CD4-positive, alpha-beta T cell treated with Interleukin-6 for 4 hours (primary cell): ENCODE measurements around the gene MYH6.
"Not testable (repeated sequence)": the region's sequence is repeated elsewhere in the genome, so short reads cannot be mapped to it uniquely, and the experiment has no call there.

ENCODE experiments used
- DNase-seq: peaks from one replicate; pipeline ENCODE4 v3.0.0-alpha.2; 2020; ENCODE audit warnings: mixed read lengths

The MYH6 gene

DNA sequence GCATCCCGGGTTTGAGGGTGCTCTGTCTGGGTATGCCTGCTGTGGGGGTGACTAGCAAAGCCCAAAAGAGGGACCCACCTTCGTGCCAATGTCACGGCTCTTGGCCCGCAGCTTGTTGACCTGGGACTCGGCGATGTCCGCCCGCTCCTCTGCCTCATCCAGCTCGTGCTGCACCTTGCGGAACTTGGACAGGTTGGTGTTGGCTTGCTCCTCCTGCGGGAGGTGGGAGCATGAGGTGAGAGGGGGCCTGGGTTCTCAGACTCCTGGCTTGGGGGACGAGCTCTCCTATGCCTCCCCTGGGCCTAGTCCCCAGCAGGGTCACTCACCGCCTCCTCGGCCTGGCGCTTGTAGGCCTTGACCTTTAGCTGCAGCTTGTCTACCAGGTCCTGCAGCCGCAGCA lies 5.6 kb upstream of the MYH6 start:
- no peak for DNase-seq

DNA sequence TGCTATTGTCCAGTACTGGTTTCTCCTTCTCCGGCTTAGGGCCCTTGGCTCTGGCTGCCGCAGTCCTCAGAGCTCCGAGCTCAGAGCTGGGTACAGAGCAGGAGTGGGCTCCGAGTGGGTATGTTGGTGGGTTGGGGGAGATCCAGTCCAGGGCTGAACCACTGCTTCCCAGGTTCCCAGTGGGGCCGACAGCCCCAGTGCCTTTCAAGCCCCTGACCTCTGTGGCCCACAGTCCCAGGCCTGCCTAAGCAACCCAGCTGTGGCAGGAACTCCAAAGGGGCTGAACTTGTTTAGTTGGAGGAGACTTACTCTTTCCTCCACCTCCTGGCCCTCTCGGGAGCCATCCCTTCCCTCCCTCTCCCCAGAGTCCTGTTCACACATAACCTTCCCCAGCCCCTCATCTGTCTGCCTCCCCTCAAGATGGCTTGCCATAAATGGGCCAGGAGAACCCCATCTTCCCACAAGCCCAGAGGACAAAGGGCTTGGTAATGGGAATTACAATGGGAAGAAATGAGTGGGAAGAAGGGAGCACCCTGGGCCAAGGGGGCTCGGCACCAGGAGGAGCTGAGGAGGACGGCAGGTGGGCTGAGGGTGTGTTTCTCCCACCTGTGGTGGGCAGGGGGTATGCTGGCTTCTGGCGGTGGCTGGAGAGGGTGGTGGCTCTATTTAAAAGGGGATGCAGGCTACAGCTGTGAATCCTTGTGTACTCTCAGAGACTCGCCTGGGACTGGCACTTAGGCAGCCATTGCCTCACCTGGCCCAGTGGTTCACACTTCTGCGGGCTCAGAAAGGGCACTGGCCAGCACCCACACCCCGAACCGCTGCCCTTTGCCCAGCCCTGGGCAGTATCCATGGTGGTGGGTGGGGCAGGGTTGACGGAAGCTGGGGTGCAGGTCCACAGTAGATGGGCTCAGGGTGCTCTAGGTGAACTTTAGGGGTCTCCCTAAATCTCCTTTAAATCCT lies 3.8 kb upstream of the MYH6 start:
- no peak for DNase-seq

DNA sequence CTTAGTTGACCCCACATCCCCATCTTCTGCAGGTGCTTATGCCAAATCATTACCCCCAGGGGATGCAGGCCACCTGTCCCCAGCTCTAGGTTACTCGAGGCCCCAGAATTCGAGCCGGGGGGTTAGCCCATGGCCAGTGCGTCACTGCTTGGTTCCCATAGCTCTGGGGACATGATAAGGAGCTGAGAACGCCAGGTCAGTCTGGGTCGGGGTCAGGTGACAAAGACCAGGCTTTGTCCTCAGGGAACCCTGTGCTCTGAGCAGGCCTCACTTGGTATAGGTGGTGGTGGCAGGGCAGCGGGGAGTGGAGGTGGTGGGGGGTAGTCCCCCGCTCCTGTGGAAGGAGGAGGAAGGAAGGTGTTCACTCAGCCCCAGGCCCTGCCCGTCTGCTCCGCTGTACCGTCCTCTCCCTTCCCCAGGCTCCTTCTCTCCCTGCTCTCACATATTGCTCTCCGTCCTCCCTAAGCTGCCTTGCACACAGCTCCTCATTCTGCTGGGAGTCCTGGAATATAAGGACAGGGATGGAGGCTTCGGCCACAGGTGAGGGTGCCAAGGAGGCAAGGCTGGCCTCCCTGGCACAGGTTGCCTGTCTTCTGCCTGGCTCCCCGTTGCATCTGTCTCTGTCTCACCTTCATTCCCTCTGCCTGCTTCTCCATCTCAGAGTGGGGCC lies 2.0 kb upstream of the MYH6 start:
- no peak for DNase-seq

DNA sequence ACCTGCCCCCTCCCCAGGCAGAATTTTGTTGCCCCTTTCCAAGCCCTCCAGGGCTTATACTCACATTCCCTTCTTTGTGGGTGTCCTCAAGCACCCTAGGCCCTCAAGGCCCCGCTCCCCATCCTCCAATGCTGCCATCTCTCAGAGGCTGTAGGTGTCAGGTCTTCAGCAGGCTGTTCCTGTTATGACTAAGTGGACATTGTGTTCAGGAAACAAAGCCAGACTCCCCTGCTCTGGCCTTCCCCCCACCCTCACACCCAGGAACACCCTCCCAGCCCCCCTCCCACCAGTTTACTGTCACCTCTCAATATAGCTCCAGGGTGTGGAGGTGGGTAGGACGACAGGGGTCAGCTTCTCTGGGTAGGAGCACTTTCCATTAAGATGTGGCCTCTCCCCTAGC lies 1.4 kb upstream of the MYH6 start:
- no peak for DNase-seq

DNA sequence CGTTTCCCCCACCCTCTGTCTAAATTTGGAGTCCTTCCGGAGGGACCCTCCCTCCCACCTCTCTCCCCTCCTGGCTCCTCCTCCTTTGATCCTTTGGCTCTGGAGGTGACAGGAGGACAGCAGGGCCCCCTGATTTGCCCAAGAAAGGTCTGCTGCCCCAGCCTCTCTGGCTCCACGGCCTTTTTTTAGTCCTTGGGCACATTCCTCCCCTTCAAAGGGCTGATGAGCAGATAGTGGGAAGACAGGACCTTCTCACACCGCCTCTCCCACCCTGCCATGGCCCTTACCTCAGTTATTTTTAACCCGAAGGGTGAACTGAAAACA lies 196 bp upstream of the MYH6 start:
- DNase-seq = no peak

DNA sequence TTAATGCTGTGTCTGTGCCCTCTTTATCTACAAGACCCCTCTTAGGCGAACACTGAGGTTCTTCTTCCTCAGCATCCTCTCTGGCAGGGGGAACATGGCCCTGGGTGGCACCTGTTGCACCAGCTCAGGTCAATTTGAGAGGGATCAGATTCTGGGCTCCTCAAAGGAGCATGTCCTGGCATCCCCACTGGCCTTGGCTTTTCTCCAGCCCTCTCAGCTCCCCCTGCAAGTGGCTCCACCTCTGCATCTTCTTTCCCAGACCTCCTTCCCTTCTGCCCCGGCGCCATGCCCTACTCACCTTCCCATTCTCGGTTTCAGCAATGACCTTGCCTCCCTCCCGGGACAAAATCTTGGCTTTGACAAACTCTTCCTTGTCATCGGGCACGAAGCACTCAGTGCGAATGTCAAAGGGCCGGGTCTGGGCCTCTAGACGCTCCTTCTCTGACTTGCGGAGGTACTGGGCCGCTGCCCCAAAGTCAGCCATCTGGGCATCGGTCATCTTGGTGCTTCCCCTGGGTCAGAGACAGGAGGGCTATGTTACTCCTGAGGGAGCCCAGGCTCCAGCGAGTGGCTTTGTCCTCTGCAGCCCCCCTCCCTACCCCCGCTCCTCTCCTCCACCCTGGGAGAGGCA lies 1.2 kb downstream of the MYH6 start:
- no peak for DNase-seq

DNA sequence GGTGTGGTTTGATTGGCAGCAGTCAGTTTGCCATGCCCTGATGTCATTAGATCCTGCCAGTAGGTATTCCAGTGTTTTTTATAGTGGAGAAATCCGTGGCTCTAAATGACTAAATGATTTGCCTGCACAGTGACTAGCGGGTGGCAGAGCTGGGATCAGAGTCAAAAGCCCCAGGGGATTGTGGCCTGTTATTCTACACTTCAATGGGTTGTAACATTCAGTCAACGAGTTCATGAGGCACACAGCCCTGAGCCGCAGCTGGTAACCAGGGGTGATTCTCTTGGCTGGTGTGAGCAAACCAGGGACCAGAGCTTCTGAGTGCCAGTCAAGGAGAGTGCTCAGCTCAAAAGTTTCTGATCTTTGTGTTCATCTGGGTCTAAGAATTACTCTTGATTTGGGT lies 1.8 kb downstream of the MYH6 start:
- DNase-seq = no peak

DNA sequence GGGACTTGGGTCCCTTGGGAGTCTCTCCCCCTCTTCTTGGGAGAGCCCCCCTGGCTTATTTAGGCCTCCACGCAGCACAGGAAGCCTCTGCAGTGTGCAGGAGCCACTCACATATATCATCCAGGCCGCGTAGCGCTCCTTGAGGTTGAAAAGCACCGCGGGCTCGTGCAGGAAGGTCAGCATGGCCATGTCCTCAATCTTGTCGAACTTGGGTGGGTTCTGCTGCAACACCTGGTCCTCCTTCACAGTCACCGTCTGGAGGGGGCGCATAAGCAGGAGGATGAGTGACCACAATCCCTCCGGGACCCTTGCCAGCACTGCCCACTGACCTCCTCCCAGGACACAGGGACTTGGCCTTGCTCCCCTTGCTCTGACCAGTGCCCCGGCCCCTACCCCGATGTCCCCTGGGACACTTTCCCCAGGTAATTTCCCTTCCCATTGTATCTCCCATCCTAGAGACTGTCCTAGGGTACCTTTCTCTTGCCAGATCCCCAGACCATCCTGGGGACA lies 2.5 kb downstream of the MYH6 start:
- no peak for DNase-seq

DNA sequence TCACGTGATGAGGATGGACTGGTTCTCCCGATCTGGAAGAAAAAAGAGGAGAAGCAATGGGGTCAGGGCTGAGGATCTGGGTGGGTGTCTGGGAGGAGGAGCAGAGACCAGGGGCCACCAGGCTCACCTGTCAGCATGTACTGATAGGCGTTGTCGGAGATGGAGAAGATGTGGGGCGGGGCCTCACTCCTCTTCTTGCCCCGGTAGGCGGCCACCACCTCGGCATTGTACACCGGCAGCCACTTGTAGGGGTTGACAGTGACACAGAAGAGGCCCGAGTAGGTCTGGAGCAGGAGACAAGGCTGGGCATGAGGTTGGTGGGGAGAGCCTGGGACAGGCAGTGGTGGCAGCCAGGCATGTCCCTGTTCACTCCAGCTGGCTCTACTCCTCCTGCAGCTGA lies 3.0 kb downstream of the MYH6 start:
- no peak for DNase-seq

DNA sequence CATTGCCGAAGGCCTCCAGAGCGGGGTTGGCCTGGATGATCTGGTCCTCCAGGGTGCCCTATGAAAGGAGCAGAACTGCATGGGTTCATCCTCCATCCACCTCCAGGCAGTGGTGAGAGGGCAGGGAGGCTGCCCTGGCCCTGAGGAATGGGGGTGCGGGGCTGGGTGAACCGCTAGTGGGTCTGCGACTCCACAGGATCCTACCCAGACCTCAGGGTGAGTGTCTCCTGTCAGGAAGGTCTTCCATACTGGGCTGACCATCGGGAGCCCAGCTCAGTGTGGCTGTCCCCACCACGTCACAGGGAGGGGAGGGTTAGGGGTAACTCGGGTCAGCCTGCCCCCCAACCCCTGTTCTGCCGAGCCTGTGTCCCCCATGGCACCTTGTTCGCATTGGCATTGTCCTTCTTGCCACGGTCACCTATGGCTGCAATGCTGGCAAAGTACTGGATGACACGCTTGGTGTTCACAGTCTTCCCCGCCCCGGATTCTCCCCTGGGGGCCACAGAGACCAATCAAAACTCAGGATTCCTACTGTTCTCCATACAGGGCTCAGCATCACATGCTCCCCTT lies 3.7 kb downstream of the MYH6 start:
- DNase-seq = no peak

DNA sequence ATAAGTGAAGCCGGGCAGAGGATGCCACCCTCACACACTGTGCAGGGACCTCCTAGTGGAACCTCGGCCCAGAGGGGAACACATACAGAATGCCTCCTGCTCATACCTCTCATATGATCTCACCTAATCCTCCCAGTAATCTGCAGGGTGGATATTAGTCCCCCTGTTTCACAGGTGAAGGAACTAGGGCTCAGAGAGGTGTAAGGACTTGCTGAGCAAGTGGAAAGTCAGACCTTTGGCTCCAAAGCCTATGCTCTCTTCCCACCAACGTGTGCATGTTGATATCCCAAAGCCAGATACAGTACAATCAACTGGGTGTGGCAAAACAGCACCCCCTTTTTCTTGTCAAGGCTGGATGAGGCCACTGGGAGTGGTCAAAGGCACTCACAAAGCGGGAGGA lies 4.2 kb downstream of the MYH6 start:
- DNase-seq = no peak

DNA sequence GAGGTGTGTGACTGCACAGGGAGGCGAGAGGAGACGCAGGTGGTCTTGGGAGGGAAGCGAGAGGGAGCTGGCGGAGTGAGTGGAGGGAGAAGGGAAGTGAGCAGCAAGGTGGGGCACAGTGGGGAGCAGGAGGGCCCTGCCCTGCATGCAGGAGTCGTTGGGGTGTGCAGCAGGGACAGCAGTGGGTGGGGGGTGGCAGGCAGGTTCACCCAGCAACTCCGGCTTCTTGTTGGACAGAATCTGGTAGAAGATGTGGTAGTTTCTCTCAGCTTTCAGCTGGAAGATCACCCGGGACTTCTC lies 5.0 kb downstream of the MYH6 start:
- no peak for DNase-seq

DNA sequence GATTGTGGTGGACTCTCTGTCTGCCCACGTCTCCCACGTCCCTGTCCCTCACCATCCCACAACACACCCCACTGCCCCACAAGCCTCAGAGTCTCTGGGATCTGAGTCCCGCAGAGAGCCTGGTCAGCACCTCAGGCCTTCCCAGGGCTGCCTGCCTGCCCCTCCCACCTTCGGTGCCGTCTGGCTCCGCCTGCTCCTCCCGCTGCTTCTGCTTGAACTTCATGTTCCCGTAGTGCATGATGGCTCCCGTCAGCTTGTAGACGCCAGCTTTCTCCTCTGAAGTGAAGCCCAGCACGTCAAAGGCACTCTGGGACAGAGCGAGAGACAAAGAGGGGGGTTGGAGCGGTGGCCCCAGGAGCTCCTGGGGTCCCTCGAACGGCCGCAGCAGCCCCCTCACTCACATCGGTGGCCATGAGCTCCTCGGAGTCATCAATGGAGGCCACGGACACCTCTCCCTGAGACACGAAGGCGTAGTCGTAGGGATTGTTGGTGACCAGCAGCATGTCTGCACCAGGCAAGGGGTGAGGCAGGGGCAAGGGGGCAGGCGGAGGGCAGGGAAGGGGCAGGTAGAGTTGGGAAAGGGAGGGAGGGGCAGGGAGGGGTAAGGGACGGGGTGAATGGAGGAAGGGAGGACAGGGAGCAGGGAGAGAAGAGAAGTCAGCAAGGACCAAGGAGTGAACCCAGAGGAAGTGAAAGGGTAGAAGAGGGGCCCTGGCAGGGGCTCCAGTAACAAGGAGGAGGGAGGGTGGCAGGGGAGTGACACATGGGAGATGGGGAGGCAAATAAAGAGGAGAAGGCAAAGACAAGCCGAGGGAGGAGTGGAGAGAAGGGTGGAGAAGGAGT lies 5.6 kb downstream of the MYH6 start:
- DNase-seq = no peak

DNA sequence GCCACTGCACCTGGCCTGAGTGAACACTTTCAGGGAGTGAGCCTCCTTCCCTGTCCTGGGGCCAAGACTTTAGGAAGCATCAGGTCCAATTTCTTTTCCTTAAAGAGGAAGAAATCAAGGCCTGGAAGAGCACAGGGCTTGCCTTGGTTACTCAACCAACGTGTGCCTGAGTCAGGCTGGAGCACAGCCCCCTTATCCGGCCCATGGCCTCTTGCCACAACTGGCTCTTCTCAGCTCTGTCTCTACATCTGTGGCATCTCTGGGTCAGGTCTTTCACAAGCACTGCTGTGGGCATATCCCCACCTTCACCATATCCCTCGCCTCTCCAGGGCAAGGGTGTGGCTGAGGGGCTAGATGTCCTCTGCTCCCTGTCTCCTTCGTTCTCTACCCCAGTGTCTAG lies 6.8 kb downstream of the MYH6 start:
- DNase-seq = no peak

DNA sequence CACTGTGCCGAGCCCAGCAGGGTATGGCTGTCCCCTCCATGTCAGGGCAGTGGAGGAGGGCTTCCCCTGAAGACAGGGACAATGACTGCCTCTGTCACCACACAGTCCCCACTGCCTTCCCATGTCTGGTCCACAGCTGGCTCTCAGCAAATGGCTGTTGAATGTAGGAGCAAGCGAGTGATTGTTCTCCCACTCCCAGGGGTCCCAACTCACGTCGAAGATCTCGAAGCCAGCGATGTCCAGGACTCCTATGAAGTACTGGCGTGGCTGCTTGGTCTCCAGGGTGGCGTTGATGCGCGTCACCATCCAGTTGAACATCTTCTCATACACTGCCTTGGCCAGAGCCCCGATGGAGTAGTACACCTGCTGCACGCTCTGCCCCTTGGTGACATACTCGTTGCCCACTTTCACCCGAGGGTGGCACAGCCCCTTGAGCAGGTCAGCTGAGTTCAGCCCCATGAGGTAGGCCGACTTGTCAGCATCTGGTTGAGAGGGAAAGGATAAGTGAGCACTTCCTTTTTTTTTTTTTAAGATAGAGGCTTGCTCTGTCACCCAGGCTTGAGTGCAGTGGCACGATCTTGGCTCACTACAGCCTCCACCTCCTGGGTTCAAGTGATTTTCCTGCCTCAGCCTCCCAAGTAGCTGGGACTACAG lies 7.5 kb downstream of the MYH6 start:
- not testable (repeated sequence) for DNase-seq

DNA sequence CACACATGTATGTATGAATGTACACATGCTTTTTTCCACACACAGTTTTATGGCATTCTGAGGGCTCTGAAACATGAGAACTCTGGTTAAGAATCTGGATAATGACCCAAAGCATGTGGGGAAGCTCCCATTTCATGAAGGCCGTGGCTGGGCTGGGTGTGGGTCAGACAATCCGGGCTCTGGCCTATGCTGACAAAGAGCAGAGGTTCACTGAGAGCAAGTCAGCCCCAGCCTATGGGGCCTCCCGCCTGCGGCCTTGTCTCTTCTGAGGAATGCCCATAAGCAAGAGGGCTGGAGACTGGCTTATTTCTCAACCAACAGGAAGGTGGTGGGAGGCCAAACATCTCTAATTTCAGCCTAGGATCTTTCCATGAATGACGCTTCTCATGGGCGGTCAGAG lies 8.5 kb downstream of the MYH6 start:
- no peak for DNase-seq

DNA sequence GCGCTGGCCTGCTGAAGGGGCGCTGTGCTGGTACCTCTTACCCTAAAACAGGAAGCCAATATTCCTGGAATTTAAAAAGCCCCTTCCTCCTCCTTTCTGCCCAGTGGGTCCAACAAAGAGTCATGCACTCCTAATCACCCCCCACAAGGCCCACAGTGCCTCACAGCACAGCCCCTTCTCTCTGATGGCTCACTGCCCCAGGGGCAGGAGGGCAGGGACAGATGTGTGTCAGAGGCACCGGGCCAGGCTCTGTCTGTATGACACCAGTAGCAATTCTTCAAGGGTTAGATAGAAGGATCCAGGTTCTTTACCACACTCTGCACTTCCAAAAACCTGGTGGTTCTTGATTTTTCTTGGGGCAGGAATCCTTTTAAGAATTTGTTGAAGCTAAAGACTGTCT lies 8.9 kb downstream of the MYH6 start:
- no peak for DNase-seq

DNA sequence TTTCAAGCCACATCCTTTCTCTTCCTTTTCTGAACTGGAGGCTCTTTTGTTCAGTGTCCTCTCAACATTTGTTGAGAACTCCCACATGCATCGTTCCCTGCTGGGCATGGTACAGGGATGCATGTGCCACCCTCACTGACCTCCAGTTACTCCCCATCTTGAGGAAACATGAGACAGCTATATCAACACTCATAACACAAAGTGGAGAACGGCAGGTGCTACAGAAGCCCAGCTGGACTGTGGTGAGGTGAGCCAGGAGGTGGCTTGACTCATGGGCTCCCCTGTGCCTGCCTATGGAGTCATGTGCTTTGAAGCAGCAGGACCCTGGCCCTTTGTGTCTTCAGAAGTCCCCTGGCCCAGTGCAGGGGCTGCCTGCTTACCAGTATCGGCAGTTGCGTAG lies 9.7 kb downstream of the MYH6 start:
- DNase-seq = no peak

DNA sequence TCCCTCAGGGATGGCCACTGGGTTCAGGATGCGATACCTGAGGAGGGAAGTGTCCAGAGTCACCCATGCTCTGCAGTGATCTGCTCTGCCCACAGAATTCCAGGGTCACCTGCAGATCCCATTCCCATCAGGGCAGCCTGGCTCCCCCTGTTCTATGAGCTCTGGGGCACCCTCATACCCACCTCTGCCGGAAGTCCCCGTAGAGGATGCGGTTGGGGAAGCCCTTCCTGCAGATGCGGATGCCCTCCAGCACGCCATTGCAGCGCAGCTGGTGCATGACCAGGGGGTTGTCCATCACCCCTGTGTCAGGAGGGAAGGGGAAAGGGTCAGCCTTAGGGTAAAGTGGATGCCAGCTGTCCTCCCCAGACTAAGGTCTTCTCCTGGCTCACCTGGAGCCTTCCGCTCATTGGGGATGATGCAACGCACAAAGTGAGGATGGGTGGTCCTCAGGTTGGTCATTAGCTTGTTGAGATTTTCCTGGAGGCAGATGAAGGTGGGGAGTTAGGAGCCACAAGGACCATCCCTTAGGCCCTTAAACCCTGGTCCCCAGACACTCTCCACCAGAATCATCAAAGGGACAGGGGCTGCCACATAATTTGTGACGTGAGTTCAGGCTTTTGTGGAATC lies 11.2 kb downstream of the MYH6 start:
- no peak for DNase-seq

DNA sequence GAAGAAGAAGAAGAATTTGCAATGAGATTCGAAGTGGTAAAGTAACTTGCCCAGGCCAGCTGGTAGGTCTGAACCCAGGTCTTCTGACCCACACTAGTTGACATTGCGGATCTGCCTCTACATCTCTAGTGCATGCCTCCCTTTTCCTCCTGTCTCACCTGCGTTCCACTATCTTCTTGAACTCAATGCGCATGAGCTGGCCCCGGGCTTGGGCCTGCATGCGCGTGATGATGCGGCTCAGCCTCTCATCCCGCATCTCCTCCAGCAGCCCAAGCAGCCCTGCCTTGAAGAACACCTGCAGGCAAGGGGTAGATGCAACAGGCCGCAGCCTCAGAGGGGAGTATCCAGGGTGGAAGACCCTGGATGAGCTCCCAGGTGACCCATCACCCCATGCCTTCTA lies 11.9 kb downstream of the MYH6 start:
- DNase-seq = no peak

DNA sequence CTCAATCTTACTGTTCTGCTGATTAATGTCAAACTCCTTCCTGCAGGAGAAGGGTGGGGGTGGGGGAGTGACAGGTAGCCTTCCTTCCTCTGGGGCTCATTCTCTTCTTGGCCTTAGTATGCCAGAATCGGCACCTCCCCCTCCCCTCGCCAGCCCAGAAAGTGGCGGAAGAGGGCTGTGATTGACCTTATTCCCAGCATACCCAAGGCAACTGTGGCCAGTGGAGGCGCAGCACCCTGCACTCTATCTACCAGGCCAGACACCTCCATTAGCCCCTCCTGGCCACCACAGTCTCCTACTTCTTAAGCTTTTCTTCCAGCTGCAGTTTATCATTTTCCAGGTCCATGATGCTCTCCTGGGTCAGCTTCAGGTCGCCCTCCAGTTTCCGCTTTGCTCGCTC lies 15.5 kb downstream of the MYH6 start:
- no peak for DNase-seq

DNA sequence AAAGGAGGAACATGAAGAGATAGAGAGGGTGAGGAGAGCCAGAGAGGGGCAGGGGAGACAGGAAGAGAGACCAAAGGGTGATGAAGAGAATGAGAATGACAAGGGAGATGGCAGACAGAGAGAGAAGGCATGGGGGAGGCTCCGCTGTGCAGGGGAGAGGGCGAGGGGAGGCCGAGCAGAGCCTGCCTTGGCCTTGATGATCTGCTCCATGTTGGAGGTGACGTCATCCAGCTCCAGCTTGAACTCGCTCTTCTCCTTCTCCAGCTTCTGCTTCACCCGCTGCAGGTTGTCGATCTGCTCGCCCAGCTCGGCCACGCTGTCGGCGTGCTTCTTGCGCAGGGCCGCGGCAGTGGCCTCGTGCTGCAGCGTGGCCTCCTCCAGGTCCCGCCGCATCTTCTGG lies 18.2 kb downstream of the MYH6 start:
- DNase-seq = not testable (repeated sequence)
